ENCODE results near the gene PCDHGB2. TPM values are rescaled to one million over a fixed set of nuclear protein-coding genes. Genes with fewer than 3 reads are reported as not detected.
"Not testable (repeated sequence)": the region's sequence is repeated elsewhere in the genome, so short reads cannot be mapped to it uniquely, and the experiment has no call there.

Gene PCDHGB2
- total RNA-seq, 1 experiment from 2014 or later, result 4.6 TPM

DNA sequence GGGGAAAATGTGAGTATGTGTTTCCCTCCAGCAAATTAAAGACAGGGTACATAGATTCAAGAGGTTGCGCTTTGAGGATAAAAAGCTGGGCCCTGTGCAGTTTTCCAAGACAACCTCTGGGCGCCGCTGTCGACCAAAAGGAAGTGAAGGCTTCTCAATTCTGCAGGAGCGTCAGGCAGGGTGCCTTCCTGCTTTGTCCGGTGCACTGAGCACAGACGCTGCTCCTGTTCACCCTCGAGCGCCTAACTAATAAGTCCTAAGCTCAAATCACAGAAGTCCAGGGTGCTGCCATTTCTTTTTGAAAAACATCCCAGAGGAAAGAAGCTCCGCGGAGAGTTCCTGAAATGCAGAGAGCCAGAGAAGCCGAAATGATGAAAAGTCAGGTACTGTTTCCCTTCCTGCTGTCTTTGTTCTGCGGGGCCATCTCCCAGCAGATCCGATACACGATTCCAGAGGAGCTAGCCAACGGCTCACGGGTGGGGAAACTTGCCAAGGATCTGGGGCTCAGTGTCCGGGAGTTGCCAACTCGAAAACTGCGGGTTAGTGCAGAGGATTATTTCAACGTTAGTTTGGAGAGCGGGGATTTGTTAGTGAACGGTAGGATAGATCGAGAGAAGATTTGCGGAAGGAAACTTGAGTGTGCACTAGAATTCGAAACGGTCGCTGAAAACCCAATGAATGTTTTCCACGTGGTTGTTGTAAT is 9.7 kb upstream of the PCDHGB2 start, which contains the start of gene PCDHGB1:
PCDHGB1 (plus strand) TSS at position 183 of the 703 bp plus-strand sequence; CDS start at position 345, 162 bp downstream.
- peak; percentile 86 for DNase-seq (ENCODE audit: low read depth)

DNA sequence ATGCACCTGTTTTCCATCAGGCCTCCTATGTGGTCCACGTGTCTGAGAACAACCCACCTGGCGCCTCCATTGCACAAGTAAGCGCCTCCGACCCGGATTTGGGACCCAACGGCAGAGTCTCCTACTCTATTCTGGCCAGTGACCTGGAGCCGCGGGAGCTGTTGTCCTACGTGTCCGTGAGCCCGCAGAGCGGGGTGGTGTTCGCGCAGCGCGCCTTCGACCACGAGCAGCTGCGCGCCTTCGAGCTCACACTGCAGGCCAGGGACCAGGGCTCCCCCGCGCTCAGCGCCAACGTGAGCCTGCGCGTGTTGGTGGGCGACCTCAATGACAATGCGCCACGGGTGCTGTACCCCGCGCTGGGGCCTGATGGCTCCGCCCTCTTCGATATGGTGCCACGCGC is 8.2 kb upstream of the PCDHGB2 start:
- no peak for DNase-seq (ENCODE audit: low read depth)

DNA sequence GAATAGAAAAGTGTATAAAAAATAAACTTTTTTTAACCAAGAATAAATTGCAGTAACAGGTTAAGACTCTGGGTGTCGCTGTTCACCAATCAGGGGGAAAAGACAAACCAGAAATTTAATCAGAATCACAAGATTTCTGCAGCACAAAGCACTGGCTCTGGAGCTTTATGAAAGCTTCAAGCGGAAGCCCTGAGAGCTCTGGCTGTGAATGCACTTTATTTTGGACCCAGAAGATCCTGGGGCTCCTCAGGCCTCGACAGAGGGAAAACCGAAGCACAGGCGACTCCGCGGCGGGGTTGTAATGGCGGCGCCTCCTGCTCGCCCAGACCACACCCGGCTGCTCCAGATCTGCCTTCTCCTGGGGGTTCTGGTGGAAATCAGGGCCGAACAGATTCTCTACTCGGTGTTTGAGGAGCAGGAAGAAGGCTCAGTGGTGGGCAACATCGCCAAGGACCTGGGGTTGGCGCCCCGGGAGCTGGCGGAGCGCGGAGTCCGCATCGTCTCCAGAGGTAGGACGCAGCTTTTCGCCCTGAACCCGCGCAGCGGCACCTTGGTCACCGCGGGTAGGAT is 4.8 kb upstream of the PCDHGB2 start, which contains the start of gene PCDHGA4:
PCDHGA4 (plus strand) TSS at position 122 of the 570 bp plus-strand sequence; CDS start at position 209, 87 bp downstream.
- no peak for DNase-seq (ENCODE audit: low read depth)

DNA sequence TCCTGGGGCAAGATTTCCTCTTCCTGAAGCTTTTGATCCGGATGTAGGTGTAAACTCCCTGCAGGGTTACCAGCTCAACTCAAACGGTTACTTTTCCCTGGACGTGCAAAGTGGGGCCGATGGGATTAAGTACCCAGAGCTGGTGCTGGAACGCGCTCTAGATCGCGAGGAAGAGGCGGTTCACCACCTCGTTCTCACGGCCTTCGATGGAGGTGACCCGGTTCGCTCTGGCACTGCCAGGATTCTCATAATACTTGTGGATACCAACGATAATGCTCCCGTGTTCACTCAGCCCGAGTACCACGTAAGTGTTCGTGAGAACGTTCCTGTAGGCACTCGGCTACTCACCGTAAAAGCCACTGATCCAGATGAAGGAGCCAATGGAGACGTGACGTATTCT is 4.2 kb upstream of the PCDHGB2 start:
- DNase-seq (ENCODE audit: low read depth), result no peak

DNA sequence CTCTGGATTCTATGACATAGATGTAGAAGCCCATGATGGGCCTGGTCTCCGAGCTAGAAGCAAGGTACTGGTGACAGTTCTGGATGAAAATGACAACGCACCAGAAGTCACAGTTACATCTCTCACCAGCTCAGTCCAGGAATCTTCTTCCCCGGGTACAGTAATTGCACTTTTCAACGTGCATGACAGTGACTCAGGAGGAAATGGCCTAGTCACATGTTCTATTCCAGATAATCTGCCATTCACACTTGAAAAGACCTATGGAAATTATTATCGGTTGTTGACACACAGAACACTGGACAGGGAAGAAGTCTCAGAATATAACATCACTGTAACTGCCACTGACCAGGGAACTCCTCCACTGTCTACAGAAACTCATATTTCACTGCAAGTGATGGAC is 3.7 kb upstream of the PCDHGB2 start:
- no peak for DNase-seq (ENCODE audit: low read depth)

DNA sequence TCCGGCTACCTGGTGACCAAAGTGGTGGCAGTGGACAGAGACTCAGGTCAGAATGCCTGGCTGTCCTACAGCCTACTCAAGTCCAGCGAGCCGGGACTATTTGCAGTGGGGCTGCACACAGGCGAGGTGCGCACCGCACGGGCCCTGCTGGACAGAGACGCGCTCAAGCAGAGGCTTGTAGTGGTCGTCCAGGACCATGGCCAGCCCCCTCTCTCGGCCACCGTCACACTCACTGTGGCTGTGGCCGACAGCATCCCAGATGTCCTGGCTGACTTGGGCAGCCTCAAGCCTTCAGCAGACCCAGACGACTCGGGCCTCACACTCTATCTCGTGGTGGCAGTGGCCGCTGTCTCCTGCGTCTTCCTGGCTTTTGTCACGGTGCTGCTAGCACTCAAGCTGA is 2.8 kb upstream of the PCDHGB2 start:
- DNase-seq (ENCODE audit: low read depth), result no peak

DNA sequence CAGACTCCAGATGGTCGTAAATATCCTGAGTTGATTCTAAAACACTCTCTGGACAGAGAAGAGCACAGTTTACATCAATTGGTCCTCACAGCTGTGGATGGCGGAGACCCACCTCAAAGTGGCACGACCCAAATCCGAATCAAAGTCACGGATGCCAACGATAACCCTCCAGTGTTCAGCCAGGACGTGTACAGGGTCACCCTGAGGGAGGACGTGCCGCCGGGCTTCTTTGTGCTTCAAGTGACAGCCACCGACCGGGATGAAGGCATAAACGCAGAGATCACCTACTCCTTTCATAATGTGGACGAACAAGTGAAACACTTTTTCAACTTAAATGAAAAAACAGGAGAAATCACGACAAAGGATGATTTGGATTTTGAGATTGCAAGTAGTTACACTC is 891 bp downstream of the PCDHGB2 start:
- DNase-seq (ENCODE audit: low read depth), result no peak

DNA sequence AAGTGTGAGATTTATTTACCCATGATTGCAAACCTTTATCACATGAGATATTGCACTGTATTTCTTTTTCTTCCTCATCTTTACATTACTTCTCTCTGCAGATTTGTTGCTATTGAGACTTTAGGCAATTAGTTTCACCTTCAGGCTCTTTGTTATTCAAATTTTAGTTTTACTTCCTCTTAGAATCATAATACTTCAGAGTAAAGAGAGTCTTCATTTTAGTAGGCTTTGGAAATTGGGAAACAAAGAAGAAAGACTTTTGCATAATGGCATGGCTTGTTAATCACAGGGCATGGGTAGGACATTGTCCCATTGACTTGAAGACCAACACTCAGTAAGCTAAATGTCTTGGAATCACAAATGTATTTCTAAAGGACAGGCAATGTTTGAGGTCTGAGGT is 2.9 kb downstream of the PCDHGB2 start:
- DNase-seq (ENCODE audit: low read depth), result no peak

DNA sequence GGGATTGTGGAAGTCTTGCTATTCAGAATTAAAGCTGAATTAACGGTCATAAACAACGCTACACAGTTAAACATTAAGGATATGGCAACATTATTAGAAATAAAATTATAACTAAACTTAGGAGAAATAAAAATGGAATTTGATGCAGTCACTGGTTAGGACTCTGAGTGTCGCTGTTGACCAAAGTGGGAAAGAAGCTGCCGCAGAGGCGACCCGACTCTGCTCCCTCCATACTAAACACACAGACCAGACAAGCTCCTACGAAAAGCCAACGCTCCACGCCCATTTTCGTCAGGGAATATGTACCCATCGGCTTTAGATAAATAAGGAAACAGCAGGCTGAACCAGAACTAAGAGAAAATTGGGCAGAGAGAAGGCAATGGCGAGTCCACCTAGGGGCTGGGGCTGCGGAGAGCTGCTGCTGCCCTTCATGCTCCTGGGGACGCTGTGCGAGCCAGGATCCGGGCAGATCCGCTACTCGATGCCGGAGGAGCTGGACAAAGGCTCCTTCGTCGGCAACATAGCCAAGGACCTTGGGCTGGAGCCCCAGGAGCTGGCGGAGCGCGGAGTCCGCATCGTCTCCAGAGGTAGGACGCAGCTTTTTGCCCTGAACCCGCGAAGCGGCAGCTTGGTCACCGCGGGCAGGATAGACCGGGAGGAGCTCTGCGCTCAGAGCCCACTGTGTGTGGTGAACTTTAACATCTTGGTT is 4.3 kb downstream of the PCDHGB2 start, which contains the start of gene PCDHGA5:
PCDHGA5 (plus strand) TSS at position 211 of the 709 bp plus-strand sequence; CDS start at position 380, 169 bp downstream.
- peak; percentile 42 for DNase-seq (ENCODE audit: low read depth)

DNA sequence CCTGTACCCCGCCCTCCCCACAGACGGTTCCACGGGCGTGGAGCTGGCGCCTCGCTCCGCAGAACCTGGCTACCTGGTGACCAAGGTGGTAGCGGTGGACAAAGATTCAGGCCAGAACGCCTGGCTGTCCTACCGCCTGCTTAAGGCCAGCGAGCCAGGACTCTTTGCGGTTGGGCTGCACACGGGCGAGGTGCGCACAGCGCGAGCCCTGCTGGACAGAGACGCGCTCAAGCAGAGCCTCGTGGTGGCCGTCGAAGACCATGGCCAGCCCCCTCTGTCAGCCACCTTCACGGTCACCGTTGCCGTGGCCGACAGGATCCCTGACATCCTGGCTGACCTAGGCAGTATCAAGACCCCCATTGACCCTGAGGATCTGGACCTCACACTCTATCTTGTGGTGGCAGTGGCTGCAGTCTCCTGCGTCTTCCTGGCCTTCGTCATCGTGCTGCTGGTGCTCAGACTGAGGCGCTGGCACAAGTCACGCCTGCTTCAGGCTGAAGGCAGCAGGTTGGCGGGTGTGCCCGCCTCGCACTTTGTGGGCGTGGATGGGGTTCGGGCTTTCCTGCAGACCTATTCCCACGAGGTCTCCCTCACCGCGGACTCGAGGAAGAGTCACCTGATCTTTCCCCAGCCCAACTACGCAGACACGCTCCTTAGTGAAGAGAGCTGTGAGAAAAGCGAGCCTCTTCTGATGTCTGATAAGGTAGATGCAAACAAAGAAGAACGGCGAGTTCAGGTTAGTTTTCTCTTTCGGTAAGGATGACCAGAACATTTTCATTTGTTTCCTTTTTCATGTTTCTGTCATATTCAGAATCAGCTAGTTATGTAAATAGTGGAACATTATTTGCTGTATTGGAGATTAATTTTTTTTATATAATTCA is 6.5 kb downstream of the PCDHGB2 start:
- no peak for DNase-seq (ENCODE audit: low read depth)

DNA sequence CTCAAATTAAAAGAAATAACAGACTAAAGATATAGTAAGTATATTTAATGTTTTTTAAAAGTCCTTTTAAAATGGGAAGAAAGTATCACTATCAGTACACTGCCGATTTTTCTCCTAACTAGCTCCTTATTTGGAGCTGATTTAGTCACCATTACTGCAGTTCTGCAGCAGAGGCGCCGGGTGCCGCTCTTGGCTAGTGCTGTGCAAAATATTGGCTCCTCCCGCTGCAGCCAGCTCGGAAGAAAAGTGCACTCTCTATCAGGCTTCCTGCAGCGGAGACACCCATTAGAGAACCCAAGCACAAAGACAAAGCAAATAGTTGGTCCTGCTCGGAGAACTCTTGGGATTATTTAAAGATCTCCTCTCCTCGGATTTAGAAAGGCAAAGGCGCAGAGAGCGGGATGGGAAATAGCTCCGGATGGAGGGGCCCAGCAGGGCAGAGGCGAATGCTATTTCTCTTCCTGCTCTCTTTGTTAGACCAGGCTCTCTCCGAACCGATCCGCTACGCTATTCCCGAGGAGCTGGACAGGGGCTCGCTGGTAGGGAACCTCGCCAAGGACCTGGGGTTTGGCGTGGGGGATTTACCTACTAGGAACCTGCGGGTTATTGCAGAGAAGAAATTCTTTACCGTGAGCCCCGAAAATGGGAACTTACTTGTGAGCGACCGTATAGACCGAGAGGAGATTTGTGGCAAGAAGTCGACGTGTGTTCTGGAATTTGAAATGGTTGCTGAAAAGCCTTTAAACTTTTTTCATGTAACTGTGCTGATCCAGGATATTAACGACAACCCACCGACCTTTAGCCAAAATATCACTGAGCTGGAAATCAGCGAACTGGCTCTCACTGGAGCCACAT is 10.4 kb downstream of the PCDHGB2 start, which contains the start of gene PCDHGB3:
PCDHGB3 (plus strand) TSS at position 249 of the 855 bp plus-strand sequence; CDS start at position 402, 153 bp downstream.
- peak; percentile 42 for DNase-seq (ENCODE audit: low read depth)

DNA sequence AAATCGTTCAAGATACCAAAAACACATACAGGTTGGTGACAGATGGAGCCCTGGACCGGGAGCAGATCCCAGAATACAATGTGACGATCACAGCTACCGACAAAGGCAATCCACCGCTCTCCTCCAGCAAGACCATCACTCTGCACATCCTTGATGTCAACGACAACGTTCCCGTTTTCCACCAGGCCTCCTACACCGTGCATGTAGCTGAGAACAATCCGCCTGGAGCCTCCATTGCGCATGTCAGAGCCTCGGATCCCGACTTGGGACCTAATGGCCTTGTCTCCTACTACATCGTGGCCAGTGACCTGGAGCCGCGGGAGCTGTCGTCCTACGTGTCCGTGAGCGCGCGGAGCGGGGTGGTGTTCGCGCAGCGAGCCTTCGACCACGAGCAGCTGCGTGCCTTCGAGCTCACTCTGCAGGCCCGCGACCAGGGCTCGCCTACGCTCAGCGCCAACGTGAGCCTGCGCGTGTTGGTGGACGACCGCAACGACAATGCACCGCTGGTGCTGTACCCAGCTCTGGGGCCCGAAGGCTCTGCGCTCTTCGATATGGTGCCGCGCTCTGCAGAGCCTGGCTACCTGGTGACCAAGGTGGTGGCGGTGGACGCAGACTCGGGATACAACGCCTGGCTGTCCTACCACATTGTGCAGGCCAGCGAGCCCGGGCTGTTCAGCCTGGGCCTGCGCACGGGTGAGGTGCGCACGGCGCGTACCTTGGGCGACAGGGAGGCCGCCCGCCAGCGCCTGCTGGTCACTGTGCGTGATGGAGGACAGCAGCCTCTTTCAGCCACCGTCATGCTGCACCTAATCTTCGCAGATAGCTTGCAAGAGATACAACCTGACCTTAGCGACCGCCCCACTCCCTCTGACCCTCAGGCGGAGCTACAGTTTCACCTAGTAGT is 12.0 kb downstream of the PCDHGB2 start:
- DNase-seq (ENCODE audit: low read depth), result no peak

DNA sequence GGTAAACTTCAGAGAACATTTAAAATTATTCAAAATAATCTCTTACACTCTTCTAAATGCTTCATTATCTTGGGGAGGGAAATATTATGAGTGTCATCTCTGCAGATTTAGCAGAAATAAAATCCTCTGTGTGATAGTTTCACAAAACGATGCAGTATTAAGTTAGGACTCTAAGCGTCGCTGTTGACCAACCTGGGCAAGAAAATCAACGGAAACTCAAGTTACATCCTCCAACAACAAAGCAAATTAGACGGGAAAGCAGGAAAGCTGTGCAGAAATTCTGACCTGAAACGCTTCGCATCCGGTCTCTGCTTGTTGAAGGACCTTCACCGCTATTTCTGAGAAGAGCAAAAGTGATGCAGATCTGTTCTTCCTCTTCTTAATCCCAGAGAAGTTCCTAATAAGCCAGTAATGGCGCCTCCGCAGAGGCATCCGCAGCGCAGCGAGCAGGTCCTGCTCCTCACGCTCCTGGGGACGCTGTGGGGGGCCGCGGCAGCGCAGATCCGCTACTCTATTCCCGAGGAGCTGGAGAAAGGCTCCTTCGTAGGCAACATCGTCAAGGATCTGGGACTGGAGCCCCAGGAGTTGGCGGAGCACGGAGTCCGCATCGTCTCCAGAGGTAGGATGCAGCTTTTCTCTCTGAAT is 14.0 kb downstream of the PCDHGB2 start, which contains the start of gene PCDHGA6:
PCDHGA6 (plus strand) TSS at position 219 of the 645 bp plus-strand sequence; CDS start at position 412, 193 bp downstream.
- DNase-seq (ENCODE audit: low read depth), result no peak

DNA sequence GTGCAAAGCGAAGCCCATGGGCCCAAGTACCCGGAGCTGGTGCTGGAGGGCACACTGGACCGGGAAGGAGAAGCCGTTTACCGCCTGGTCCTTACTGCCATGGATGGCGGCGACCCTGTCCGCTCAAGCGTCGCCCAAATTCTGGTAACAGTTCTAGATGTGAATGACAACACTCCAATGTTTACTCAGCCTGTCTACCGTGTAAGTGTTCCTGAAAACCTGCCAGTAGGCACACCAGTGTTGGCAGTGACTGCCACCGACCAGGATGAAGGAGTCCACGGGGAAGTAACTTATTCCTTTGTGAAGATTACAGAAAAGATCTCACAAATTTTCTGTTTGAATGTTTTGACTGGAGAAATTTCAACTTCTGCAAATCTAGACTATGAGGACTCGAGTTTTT is 14.8 kb downstream of the PCDHGB2 start:
- DNase-seq (ENCODE audit: low read depth), result no peak

DNA sequence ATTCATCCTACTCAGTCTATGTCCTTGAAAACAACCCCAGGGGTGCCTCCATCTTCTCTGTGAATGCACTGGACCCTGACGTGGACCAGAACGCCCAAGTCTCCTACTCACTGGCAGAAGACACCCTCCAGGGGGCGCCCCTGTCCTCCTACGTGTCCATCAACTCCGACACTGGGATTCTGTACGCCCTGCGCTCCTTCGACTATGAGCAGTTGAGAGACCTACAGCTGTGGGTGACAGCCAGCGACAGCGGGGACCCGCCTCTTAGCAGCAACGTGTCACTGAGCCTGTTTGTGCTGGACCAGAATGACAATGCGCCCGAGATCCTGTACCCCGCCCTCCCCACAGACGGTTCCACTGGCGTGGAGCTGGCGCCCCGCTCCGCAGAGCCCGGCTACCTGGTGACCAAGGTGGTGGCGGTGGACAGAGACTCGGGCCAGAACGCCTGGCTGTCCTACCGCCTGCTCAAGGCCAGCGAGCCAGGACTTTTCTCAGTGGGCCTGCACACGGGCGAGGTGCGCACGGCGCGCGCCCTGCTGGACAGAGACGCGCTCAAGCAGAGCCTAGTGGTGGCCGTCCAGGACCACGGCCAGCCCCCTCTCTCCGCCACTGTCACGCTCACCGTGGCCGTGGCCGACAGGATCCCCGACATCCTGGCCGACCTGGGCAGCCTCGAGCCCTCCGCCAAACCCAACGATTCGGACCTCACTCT is 15.8 kb downstream of the PCDHGB2 start:
- DNase-seq (ENCODE audit: low read depth), result not testable (repeated sequence)

DNA sequence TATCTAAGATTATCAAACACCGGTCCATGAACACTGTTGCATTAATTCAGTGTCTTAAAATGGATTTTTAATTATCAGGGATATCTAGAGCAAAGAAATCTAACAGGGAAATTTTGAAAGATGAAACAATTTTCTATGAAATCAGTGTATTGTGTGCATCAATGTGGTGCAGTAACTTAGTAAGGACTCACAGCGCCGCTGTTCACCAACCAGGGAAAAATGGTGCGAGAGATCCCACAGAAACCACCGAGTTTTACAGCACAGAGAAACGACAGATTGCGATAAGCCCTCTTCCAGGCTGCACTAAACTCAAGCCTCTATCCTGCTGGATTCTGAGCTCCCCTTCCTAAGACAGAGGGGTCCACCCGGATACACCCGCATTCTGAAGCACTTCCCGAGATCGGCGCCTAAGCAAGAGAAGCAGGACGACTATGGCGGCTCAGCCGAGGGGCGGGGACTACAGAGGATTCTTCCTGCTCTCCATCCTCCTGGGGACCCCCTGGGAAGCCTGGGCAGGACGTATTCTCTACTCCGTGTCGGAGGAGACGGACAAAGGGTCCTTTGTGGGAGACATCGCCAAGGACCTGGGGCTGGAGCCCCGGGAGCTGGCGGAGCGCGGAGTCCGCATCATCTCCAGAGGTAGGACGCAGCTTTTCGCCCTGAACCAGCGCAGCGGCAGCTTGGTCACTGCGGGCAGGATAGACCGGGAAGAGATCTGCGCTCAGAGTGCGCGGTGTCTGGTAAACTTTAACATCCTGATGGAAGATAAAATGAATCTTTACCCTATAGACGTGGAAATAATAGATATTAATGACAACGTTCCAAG is 22.9 kb downstream of the PCDHGB2 start, which contains the start of gene PCDHGA7:
PCDHGA7 (plus strand) TSS at position 274 of the 826 bp plus-strand sequence; CDS start at position 432, 158 bp downstream.
- DNase-seq (ENCODE audit: low read depth), result peak; percentile 62

DNA sequence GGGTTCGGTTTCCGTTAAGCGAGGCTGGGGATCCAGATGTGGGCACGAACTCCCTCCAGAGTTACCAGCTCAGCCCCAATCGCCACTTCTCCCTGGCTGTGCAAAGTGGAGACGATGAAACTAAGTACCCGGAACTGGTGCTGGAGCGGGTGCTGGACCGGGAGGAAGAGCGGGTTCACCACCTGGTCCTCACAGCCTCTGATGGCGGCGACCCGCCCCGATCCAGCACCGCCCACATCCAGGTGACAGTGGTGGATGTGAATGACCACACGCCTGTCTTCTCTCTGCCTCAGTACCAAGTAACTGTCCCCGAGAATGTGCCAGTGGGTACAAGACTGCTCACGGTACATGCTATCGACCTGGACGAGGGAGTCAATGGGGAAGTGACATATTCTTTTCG is 23.6 kb downstream of the PCDHGB2 start:
- no peak for DNase-seq (ENCODE audit: low read depth)

Measured in RPMI7951 (cell line).